GM21717 (cell line): Measurements from ENCODE around the gene PLS1.
"Not testable (repeated sequence)": the region's sequence is repeated elsewhere in the genome, so short reads cannot be mapped to it uniquely, and the experiment has no call there.

ENCODE experiments used
- ATAC-seq: cut with Tn5 transposase; IDR thresholded peaks from one replicate; pipeline ENCODE4 v1.9.1; 2021; ENCODE audit warnings: mild to moderate bottlenecking, moderate library complexity; ENCODE audit not compliant: unreplicated experiment

The PLS1 gene

DNA sequence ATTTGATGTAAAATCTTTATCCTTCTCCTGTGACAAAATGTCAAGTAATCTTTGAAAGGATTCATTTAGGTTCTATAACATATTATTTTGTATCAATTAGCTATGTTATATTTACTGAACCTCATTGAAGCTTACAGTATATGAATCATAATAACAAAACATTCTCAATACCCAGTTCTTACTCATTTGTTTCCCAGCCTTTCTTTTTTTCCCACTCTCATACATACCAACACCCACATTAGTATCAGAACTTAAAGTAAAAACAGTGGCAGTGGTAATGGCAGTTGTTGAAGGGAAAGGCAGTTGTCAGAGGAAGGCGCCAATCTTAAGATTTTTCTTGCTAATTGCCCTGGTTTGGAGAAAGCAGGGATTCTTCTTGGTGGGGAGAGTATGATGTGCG lies 94.4 kb downstream of the PLS1 start:
- ATAC-seq: no peak

DNA sequence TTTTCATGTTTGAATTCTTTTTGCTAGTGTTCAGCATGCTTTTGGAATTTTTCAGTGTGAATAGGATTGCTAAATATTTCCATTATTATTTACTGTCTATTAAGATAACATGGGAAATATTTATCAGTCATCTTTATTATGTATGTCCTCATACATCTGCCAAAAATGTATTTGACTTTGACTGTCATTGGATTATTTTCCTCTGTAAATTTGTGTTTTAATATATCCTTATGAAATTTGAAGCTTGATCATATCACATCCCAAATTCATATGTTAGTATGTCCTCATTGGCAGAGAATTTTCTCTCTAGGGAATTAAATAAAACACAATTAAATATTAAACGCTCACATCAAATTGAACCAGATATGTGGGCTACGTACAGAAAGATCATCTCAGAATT lies 95.3 kb downstream of the PLS1 start:
- no peak for ATAC-seq

DNA sequence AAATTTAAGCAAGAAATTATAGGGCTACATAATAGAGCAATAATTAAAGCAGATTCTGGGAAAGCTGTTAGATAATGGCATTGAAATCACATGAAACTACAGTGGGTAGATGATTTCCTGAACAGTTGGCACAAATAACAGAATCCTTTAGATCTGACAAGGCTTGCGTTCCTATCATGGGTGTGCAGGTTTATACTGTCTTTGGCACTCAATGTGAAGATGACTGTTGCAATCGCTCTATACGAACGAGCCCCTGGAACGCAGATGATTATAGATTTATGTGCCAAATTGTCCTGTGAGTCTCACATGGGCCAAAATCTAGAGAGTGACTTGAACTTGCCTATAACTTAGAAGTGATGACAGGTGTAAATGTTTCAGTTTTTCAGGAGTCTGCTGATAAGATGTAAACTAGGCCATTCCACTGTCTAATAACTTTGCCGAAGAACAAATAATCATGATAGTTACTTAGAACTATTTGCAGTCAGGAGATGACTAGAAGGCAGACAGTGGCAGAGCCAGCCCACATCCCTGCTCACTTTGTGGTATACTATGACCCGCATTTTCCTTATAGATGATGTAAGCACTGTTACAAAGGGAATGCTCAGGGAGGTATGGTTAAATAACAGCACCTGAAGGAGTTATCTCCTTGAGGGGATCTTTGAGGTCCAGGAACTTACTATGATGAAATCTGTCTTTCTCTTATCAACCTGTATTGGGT lies 97.1 kb downstream of the PLS1 start:
- no peak for ATAC-seq

DNA sequence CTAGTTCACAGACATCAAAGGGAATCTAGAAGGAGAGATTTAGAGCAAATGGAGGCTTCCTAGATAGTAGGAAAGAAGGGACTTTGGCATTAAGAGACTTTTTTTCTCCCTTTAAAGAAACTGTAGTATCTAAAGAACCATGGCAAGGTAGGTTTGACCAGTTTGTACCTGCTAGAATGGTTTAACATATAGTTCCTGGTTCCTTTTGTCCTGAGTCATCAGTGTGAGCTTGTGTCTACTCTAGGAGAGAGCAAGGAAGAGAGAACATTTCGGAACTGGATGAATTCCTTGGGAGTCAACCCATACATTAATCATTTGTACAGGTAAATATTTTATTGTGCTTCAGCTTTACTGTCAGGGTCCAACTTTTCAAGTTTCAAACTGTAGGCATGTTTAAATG lies 98.0 kb downstream of the PLS1 start:
- ATAC-seq: no peak

DNA sequence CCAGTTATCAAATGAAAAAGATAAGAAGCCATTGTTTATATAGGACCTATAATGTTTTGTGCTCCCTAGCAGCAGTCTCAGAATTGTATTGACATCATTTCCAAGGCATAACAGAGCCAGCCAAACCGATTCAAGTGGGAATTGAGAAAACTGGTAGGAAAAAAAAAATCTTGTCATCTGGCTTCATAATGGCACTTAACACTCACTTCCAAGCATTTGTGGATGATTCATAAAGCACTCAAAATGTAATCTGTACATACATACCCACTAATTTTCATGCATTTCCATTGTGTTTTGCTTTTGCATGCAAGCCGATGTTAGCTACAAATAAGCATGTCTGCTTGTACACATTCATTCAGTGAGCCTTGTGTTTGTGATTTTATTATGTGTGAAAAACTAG lies 109.0 kb downstream of the PLS1 start:
- no peak for ATAC-seq

DNA sequence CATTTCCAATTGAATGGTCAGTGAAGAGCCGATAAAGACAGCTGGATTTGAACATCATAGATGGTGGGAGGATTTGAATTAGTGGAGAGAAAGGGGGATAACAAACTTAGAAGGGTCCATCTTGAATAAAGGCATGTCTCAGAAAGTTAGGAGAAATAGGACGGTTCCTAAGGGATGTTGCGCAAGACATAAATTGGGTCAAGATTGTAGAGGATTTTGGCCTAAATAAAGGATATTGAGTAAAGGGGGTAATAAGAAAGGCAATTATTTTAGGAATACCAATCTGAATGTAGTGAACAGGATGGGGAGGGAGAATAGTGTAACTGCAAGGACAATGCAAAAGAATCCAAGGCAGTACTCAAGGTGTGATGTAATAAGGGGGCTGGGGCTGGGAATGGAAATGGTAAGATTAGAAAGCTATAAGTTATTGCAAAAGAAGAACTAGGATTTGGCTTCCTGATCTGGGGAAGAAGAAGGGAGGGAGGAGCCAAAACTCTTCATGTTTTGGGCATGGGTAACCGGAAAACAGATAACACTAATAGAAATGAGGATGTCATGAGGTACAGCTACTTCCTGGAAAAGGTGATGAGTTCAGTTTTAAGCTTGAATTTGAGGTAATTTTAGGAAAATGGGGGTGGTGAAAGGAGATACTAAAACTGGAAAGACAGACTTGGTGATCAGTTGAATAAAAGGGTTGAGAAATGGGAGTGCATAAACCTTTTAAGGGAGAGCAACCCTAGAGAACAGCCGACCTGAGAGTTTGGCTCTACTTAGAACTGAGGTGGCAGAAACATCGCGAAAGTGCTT lies 110.3 kb downstream of the PLS1 start:
- ATAC-seq: no peak

DNA sequence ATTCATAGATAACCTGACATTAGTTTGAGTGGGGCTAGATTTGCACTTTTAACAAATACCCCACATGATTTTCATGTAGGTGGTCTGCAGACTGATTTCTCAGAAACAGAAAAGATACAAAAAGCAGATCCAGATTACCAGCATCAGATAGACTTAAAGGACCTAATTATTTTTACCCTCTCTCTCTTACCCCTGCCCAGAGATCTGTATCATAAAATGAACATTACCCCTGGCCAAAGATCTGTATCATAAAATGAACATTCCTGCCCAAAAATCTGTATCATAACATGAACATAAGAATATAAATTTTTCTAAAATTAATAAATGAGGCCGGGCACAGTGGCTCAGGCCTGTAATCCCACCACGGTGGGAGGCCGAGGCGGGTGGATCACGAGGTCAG lies 113.0 kb downstream of the PLS1 start:
- no peak for ATAC-seq

DNA sequence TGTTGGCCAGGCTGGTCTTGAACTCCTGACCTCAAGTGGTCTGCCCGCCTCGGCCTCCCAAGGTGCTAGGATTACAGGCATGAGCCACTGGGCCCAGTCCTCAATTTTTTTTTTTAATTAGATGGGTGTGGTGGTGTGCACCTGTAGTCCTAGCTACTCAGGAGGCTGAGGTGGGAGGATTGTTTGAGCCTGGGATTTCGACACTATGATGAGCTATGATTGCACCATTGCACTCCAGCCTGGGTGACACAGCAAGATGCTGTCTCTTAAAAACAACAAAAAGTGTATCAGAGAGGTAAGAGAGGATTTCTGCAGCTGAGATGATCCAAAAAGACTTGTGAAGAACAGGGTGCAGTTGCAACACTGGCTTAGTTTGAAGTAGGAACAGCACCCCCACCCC lies 118.7 kb downstream of the PLS1 start:
- ATAC-seq: not testable (repeated sequence)

DNA sequence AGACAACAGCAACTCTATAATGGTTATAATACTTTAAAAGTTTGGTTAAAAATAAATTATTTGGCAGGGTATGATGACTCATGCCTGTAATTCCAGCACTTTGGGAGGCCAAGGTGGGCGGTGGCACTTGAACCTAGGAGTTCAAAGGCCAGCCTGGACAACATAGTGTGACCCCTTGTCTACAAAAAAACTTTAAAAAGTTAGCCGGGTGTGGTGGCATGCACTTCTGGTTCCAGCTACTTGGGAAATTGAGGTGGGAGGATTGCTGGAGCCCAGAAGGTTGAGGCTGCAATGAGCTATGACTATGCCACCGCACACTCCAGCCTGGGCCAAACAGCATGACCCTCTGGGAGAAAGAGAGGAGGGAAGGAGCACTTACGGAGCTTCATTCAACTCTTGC lies 119.9 kb downstream of the PLS1 start:
- ATAC-seq: no peak

DNA sequence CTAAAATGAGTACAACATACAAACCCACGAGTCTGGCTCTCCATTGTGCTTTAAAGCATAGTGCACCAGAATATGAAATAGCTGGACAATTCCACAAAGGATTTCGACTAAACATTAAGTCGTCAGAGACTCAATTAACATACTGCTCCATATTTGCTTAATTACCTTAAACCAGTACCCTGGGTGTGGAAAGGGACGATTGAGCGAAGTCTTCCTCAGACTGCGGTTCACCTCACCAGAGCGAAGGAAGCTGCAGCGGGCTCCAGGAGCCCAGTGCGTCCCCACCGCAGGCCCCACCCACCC lies 127.4 kb downstream of the PLS1 start:
- peak; percentile 4 for ATAC-seq

DNA sequence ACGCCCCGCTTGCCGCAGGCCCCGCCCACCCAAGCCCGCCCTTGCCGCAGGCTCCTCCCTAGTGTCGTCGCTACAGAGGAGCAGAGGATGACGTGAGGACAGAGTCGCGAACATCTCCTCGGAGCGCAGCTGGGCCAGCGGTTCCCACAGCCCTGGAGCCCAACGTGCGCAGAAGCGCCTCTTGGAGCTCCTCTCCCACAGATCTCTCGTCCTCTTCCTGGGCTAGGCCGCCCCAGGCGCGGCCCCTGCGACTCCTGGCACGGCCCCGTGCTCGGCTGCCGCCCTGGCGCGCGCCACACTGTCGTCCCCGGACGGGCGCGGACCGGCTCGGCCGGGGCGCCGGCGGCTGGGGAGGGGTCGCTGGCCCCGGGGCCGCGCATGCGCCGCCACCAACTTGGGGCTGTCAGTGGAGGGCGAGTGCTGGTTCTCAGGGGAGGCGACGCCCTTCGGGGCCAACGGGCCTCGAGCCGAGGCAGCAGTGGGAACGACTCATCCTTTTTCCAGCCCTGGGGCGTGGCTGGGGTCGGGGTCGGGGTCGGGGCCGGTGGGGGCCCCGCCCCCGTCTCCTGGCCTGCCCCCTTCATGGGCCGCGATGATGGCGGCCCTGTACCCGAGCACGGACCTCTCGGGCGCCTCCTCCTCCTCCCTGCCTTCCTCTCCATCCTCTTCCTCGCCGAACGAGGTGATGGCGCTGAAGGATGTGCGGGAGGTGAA lies 127.9 kb downstream of the PLS1 start, which contains the start of gene TRPC1:
TSS of gene TRPC1 (plus strand) at position 67 of the 714 bp plus-strand sequence. CDS start at position 593, 526 bp downstream.
- ATAC-seq: peak; percentile 97

DNA sequence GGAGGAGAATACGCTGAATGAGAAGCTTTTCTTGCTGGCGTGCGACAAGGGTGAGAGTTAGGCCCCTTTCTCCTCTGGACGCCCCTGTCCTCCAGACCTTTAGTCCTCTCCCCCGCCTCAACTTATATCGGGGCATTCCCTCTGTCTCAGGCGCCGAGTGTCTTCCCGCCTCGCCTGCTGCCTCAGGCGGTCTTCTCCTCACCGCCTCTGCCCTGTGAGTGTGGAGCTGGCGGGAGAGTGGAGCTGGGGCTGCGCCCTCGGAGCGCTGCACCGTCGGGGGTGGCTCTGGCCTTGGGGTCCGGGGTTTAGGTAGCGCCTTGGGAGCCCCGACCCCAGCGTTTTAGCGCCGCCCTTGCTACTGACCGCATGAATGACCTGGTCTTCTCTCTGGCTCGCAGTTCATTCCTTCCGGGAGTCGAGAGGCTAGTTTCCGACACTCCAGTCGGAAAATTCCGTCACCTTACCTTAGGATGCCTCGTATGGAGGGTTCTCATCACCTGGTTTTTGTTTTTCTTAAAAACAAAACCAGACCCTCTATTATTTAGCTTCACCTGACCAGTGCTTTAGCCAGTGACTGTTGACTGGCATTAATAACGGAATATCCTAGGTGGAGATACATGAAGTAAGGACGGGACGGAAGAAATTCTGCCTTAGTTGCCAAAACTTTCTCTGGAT lies 128.6 kb downstream of the PLS1 start:
- peak; percentile 25 for ATAC-seq

DNA sequence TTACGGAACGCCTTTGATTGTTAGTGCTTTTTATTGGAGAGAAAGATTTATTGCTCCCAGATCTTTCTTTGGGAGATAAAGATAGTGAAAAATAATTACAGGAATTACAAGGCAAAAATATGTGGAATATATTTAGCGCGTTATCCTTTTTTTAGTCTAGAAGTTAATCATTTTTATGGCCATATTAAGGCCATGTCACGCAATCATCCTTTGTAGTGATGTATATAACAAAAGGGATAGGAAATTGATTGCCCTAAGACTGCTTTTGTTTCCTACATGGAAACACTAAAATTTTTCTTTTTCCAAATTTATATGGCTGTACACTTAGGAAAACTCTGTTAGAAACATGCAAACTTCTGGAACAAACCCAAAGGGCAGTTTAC lies 129.2 kb downstream of the PLS1 start:
- no peak for ATAC-seq

DNA sequence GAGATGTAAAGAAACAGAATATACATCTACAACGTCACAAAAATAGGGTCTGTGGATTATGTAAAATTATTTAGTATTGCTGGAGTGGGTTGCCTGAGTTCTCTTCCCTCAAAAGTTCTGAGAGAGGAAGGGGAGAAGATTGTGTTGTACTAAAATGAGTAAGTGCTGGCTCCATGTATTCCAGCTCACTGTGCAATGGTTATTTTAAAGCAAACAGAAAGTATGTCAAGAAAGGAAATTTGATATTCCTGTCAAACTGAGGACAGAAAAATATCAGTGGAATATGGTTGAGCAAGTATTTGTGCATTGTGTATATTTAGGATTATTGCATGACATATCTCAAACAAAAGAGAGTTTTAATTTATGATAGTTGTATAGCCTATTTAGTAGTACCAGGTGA lies 129.8 kb downstream of the PLS1 start:
- no peak for ATAC-seq

DNA sequence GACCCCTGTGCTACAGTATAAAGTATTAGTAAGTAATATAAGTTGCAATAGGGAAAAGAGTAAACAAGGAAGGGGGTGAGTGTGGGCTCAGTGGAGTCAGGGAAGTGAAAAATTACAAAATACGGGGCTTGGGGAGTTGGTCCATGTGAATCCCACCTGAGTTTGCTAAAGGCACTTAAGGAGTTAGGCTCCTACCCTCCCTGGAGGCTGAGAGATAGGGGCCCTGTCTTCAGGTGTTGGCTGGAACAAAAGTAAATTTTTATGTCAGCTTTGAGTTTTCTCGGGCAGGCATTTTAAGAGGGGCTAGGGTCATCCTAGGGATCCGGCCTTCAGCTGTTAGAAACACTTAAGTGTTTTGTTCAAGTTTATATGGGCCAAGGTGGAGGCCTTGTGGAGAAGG lies 135.9 kb downstream of the PLS1 start:
- ATAC-seq: no peak

DNA sequence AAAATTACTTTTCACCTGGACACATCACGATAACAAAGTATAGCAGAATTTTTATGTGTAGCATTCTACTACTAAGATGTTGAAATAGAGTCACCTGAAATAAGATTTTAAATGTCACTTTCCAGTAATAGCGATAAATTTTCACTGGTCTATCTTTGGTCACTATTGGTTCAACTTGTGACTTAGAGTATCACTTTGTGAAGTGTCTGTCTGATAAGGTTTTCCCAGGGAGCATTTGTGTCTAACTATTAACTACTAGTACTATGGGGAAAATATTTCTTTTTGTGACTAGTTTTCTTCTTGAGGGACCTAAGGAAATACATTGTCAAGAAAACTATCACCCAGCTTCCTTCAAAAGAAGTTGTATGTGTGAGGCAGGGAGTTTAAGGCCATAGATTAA lies 138.6 kb downstream of the PLS1 start:
- ATAC-seq: no peak

DNA sequence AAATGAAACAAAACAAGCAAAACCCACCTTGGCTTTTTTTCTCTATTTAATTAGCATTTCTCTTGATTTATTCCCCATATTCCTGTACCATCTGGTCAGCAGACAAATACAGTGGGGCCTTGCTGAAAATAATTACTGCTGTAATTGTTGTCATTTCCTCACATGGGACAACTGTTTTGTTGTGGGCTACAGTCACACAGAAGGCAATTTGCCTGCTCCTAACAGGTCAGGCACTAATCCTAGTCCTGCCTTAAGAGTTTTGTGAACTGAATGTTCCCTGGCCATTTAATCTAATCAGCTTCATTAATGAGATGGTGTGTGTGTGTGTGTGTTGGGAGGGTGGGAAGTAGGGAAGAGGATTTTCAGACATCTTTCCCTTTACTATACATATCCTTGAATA lies 139.3 kb downstream of the PLS1 start:
- ATAC-seq: no peak

DNA sequence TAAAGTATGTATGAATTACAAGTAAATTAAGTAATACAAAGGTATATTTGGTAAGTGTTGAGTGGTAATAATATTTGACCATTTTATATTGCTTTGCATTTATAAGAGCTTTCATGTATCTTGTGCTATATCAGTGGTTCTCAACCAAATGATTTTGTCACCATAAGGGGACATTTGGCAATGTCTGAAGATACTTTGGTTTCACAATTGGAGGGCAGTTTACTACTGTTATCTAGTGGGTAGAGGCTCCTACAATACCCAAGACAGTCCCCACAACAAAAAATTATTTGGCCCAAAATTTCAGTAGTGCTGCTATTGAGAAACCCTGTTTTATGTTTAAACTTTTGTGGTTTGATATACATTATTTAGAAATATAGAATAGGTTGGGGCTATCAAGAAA lies 142.2 kb downstream of the PLS1 start:
- no peak for ATAC-seq

DNA sequence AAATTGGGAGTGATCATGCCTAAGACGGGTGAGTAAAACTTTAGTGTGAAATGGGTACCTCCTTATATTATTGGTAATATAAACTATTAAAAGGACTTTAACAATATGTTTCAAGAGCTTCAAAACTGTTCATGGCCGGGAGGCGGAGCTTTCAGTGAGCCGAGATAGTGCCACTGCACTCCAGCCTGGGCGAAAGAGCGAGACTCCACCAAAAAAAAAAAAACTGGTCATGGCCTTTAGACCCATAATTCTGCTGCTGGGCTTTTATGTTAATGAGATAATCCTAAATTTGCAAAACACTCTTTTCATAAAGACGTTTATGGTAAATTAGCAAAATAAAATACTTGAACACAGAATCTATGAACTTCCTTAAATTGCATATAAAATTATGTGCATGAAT lies 150.5 kb downstream of the PLS1 start:
- no peak for ATAC-seq

DNA sequence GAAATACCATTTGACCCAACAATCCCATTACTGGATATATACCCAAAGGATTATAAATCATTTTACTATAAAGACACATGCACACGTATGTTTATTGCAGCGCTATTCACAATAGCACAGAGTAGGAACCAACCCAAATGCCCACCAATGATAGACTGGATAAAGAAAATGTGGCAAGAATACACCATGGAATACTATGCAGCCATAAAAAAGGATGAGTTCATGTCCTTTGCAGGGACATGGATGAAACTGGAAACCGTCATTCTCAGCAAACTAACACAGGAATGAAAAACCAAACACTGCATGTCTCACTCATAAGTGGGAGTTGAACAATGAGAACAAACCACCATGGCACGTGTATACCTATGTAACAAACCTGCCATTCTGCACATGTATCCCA lies 154.3 kb downstream of the PLS1 start:
- not testable (repeated sequence) for ATAC-seq

DNA sequence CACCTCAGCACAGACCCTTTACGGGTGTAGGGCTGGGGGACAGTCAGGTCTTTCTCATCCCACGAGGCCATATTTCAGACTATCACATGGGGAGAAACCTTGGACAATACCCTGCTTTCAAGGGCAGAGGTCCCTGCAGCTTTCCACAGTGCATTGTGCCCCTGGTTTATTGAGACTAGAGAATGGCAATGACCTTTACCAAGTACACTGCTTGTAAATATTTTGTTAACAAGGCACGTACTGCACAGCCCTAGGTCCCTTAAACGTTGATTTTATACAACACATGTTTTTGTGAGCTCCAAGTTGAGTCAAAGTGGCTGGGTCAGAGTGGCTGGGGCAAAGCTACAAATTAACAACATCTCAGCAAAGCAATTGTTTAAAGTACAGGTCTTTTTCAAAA lies 156.4 kb downstream of the PLS1 start:
- ATAC-seq: not testable (repeated sequence)
